HG02571 (cell line): Measurements from ENCODE around the gene ZNF746.

ENCODE experiments used
- ATAC-seq: cut with Tn5 transposase; IDR thresholded peaks from one replicate; pipeline ENCODE4 v1.9.1; 2021; ENCODE audit warnings: mild to moderate bottlenecking, moderate library complexity; ENCODE audit not compliant: unreplicated experiment

The ZNF746 gene

DNA sequence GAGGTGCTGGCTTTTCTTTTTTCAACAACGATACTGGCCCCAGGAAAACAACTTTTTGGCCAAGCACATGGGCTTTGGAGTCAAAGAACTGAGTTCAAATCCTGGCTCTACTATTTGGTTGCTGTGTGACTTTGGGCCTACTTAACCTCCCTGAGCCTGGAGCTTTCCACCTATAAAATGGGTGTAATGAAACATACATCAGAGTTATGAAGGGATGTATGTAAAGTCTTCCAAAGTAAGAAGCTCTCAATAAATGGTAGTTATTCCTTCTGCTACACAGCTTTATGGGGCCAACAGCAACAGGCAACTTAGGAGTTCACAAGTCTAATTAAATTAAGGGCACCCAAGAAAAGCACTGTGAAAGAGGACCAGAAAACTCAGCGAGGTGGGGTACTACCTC is 69.7 kb downstream of the ZNF746 start:
- no peak for ATAC-seq

DNA sequence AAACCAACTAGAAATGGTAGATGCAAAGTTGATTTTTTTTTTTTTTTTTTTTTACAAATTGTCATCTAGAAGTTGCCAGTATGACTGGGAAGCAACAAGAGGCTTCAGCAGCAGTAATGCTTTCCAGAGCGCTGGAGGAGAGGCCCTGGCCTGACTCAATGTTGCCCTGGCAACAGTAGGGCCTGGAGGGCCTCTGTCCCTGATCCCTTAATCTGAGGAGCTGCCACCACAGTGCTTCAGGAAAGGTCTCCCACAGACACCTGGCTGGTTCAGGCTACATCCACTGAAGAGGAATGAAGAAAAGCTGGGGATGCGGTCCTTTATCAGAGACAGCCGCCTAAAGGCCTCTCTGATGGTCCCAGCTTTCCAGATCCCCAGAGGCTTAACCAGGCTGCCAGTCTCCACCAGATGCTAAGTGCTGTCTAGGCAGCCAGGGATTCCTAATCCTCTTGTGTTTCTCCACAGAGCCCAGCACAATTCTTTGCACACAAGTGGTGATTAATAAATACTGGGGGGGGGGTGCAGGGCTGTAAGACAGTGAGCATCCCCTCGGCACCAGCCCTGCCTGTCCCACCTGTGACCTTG is 70.4 kb downstream of the ZNF746 start:
- ATAC-seq: no peak

DNA sequence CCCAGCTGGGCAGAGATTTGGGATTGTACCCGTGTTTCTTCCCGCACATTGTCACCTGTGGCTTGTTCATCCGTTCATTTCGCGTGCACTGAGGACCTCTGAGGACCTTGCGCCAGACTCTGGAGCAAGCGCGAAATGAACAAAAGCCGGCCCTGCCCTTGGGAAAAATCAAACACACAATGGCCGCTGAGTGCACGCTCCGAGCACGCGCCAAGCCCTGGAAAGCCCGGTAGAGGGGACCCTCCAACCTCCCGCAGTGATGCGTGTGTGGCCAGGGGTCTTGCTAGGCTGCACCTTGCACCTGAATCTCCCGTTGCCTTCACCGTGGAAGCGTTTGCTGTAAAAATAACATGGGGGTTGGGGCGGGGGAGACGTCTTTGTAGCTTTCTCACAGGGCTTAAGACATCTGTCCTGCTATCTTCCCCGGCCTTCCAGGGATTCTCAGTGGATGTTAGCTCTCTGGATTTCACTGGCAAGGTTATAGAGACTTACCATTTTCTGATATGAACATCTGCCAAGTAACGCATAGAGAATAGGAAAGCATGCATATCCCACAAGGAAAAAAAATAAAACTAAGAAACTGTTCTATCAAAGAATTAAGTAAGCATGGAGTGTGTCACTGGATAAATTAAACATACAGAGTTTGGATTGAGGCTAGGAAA is 74.0 kb downstream of the ZNF746 start:
- ATAC-seq: no peak

DNA sequence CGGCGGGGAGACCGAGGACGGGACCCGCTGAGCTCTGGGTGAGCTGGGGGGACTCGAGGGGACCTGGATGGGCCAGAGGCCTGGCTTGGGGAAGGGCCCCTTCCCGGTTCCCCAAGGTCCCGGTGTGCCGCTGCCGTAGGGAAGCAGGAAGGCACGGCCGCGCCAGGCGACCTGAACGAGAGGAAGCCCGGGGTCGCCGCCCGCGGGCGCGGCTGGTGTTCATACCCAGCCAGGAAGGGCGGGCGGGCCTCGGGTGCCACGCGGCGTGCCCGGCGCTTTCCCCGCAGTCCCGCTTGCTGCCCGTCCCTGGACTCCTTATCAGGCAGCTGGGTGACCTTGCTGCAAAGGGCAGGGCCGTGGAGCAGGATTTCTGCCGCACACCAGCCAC is 74.7 kb downstream of the ZNF746 start:
- no peak for ATAC-seq
